ENCODE results near the gene STK24. TPM values are rescaled to one million over a fixed set of nuclear protein-coding genes. Genes with fewer than 3 reads are reported as not detected.
"Not testable (repeated sequence)": the region's sequence is repeated elsewhere in the genome, so short reads cannot be mapped to it uniquely, and the experiment has no call there.

Gene STK24
- polyA plus RNA-seq, 1 donor from 2014 or later, result 22.9 TPM

GRCh38 chr13:98590471-98590870 is 13.6 kb upstream of the STK24 start:
- H3K27me3 Mint-ChIP-seq, H3K27ac Mint-ChIP-seq, H3K4me3 Mint-ChIP-seq, H3K9me3 Mint-ChIP-seq, H3K36me3 Mint-ChIP-seq, H3K4me1 Mint-ChIP-seq: not testable (repeated sequence)

- not testable (repeated sequence) for H3K27me3 Mint-ChIP-seq, H3K36me3 Mint-ChIP-seq, H3K9me3 Mint-ChIP-seq, H3K4me1 Mint-ChIP-seq, H3K4me3 Mint-ChIP-seq, H3K27ac Mint-ChIP-seq
Observed at GRCh38 chr13:98589516-98589915, 12.6 kb upstream of the STK24 start.

- Mint-ChIP-seq H3K4me3 (no peak overlapping the region), H3K9me3 (peaks cover 0 to 3% (median 0%) of the 10 kb centered on the region in 3 donors), H3K36me3 (no peaks in the 10 kb centered on the region), H3K4me1 (no peaks in the 10 kb centered on the region), H3K27ac (no peak overlapping the region), H3K27me3 (no peaks in the 10 kb centered on the region)
Observed at GRCh38 chr13:98586400-98587345, 9.8 kb upstream of the STK24 start.

- Mint-ChIP-seq H3K4me1 (no peaks in the 10 kb centered on the region), H3K27me3 (no peaks in the 10 kb centered on the region), H3K4me3 (no peak overlapping the region), H3K9me3 (peaks cover 0 to 3% (median 0%) of the 10 kb centered on the region in 3 donors), H3K36me3 (no peaks in the 10 kb centered on the region), H3K27ac (no peak overlapping the region)
Observed at GRCh38 chr13:98585946-98586345, 9.0 kb upstream of the STK24 start.

GRCh38 chr13:98585398-98585754 is 8.5 kb upstream of the STK24 start:
- Mint-ChIP-seq H3K4me1 (no peaks in the 10 kb centered on the region), H3K9me3 (peaks cover 0 to 3% (median 0%) of the 10 kb centered on the region in 3 donors)

GRCh38 chr13:98584668-98585397 is 7.9 kb upstream of the STK24 start:
- Mint-ChIP-seq H3K9me3 (peaks cover 0 to 3% (median 0%) of the 10 kb centered on the region in 3 donors), H3K27me3 (no peaks in the 10 kb centered on the region), H3K4me3 (no peak overlapping the region), H3K4me1 (no peaks in the 10 kb centered on the region), H3K27ac (no peak overlapping the region), H3K36me3 (no peaks in the 10 kb centered on the region)

More at GRCh38 chr13:98585398-98585754, 8.5 kb upstream of the STK24 start:
- H3K4me3 Mint-ChIP-seq, result no peak overlapping the region
- no peak overlapping the region for H3K27ac Mint-ChIP-seq
- H3K36me3 Mint-ChIP-seq, result no peaks in the 10 kb centered on the region
- H3K27me3 Mint-ChIP-seq, result no peaks in the 10 kb centered on the region

- Mint-ChIP-seq H3K36me3 (no peaks in the 10 kb centered on the region), H3K27me3 (no peaks in the 10 kb centered on the region), H3K4me1 (peaks cover 0 to 4% (median 2%) of the 10 kb centered on the region in 3 donors), H3K9me3 (no peaks in the 10 kb centered on the region), H3K27ac (peak overlapping the region in 1 of 3 donors; percentile 42), H3K4me3 (peak overlapping the region in 1 of 4 donors; percentile 36)
Observed at GRCh38 chr13:98582947-98583346, 6.0 kb upstream of the STK24 start.

GRCh38 chr13:98581971-98582702 is 5.2 kb upstream of the STK24 start:
- H3K4me1 Mint-ChIP-seq, result peaks cover 0 to 8% (median 5%) of the 10 kb centered on the region in 3 donors
- H3K4me3 Mint-ChIP-seq, result peak overlapping the region in 1 of 4 donors; percentile 36
- H3K27me3 Mint-ChIP-seq, result no peaks in the 10 kb centered on the region
- no peaks in the 10 kb centered on the region for H3K36me3 Mint-ChIP-seq
- H3K9me3 Mint-ChIP-seq, result no peaks in the 10 kb centered on the region
- no peak overlapping the region for H3K27ac Mint-ChIP-seq

GRCh38 chr13:98581381-98581780 is 4.5 kb upstream of the STK24 start:
- Mint-ChIP-seq H3K36me3 (no peaks in the 10 kb centered on the region), H3K9me3 (no peaks in the 10 kb centered on the region), H3K27ac (no peak overlapping the region), H3K4me1 (peaks cover 0 to 8% (median 5%) of the 10 kb centered on the region in 3 donors), H3K27me3 (no peaks in the 10 kb centered on the region), H3K4me3 (no peak overlapping the region)

- H3K27me3 Mint-ChIP-seq, result no peaks in the 10 kb centered on the region
- no peaks in the 10 kb centered on the region for H3K36me3 Mint-ChIP-seq
- H3K9me3 Mint-ChIP-seq, result no peaks in the 10 kb centered on the region
- H3K27ac Mint-ChIP-seq, result peak overlapping the region in 2 of 3 donors; percentile 7 to 10
- peak overlapping the region in 1 of 4 donors; percentile 37 for H3K4me3 Mint-ChIP-seq
- peaks cover 4 to 10% (median 7%) of the 10 kb centered on the region in 3 donors for H3K4me1 Mint-ChIP-seq
Observed at GRCh38 chr13:98580420-98580819, 3.5 kb upstream of the STK24 start.

GRCh38 chr13:98577836-98578285 is 954 bp upstream of the STK24 start:
- Mint-ChIP-seq H3K9me3 (no peaks in the 10 kb centered on the region), H3K27me3 (no peaks in the 10 kb centered on the region), H3K36me3 (peaks cover 3% of the 10 kb centered on the region), H3K4me1 (peaks cover 26 to 29% (median 26%) of the 10 kb centered on the region in 3 donors), H3K27ac (peak overlapping the region; percentile 80 to 97 (median 97)), H3K4me3 (peak overlapping the region; percentile 68 to 94 (median 86))

- Mint-ChIP-seq H3K27me3 (peaks cover 2% of the 10 kb centered on the region), H3K27ac (peak overlapping the region; percentile 91 to 97 (median 94)), H3K9me3 (no peaks in the 10 kb centered on the region), H3K4me3 (peak overlapping the region; percentile 69 to 96 (median 94)), H3K4me1 (peaks cover 41 to 44% (median 41%) of the 10 kb centered on the region in 3 donors), H3K36me3 (peaks cover 3% of the 10 kb centered on the region)
Observed at GRCh38 chr13:98576200-98576945, 534 bp downstream of the STK24 start.

GRCh38 chr13:98575904-98576199 is 1.1 kb downstream of the STK24 start:
- Mint-ChIP-seq H3K4me3 (peak overlapping the region; percentile 69 to 96 (median 94)), H3K9me3 (no peaks in the 10 kb centered on the region), H3K36me3 (peaks cover 3% of the 10 kb centered on the region), H3K4me1 (peaks cover 46 to 48% (median 46%) of the 10 kb centered on the region in 3 donors), H3K27ac (peak overlapping the region; percentile 91 to 97 (median 94)), H3K27me3 (peaks cover 2% of the 10 kb centered on the region)

All from IgD-negative memory B cell (primary cell).